A549 (cell line): ENCODE measurements around the gene PDP2. TPM values are rescaled to one million over a fixed set of nuclear protein-coding genes. Genes with fewer than 3 reads are reported as not detected.

Experiments
- ATAC-seq, 2 experiments: fragments of 200-7000 bp in 1 of 2; fragments of >200 bp in 1 of 2; cut with Nextera tagmentation in 1 of 2; cut with Tn5 transposase in 1 of 2; 3 replicates each; pipeline versions ENCODE4 v1.8.0 to v1.9.1; 2018 to 2020; ENCODE audit warnings: mild to moderate bottlenecking in 1 of 2, moderate library complexity in 1 of 2
- CTCF ChIA-PET: fragments of 300-600 bp; sonication (Branson Sonifier 250); formaldehyde crosslinking; extraction: SDS; loops from one replicate; lab custom pipeline; 2021; ENCODE audit warnings: antibody characterized with exemption, inconsistent platforms; lab: Yijun Ruan, JAX
- POLR2A ChIA-PET: fragments of 350-600 bp; formaldehyde crosslinking; extraction: SDS; loops from one replicate; lab custom pipeline; 2021; ENCODE audit warnings: antibody characterized with exemption, inconsistent platforms; lab: Yijun Ruan, JAX
- DNase-seq, 2 experiments: peaks; one replicate each; pipeline versions ENCODE4 v3.0.0 to v3.0.0-alpha.2; 2011 to 2016; ENCODE audit warnings: low read depth in 1 of 2, low spot score in 1 of 2
- FAIRE-seq: peaks from 2 replicates; lab custom pipeline; 2011; peaks lifted over from hg19 to GRCh38; lab: Jason Lieb, UNC
- H3K27ac ChIP-seq, 2 experiments: fragments of >200 bp; sonication (Bioruptor Twin); formaldehyde crosslinking; 3 replicates each; pipeline ENCODE4 v1.5.1; 2016 to 2017
- H3K4me1 ChIP-seq: fragments of >200 bp; sonication (Bioruptor Twin); formaldehyde crosslinking; 3 replicates; pipeline ENCODE4 v1.6.1; 2016
- H3K4me2 ChIP-seq: fragments of >200 bp; sonication (Bioruptor Twin); formaldehyde crosslinking; 3 replicates; pipeline ENCODE4 v1.6.1; 2016
- H3K4me3 ChIP-seq: fragments of >200 bp; sonication (Bioruptor Twin); formaldehyde crosslinking; 3 replicates; pipeline ENCODE4 v1.5.1; 2016
- H3K9me3 ChIP-seq: fragments of >200 bp; sonication (Bioruptor Twin); formaldehyde crosslinking; 3 replicates; pipeline ENCODE4 v1.6.1; 2016
- CBX2 ChIP-seq: fragments of 200-600 bp; sonication (generic); IDR thresholded peaks from 2 replicates; pipeline ENCODE4 v1.6.1; 2016; ENCODE audit warnings: low read depth, mild to moderate bottlenecking, borderline replicate concordance
- CHD4 ChIP-seq: fragments of 200-600 bp; sonication (generic); IDR thresholded peaks from 2 replicates; pipeline ENCODE4 v1.6.1; 2016; ENCODE audit warnings: antibody characterized with exemption, mild to moderate bottlenecking, borderline replicate concordance
- EHMT2 ChIP-seq: fragments of 200-600 bp; sonication (generic); IDR thresholded peaks from 2 replicates; pipeline ENCODE4 v1.6.1; 2016; ENCODE audit warnings: antibody characterized with exemption, low read depth, mild to moderate bottlenecking, moderate library complexity
- EP300 ChIP-seq, 2 experiments: fragments of >200 bp; sonication (Bioruptor Twin); formaldehyde crosslinking; IDR thresholded peaks; 2 replicates in 1 of 2; 3 replicates in 1 of 2; pipeline ENCODE4 v1.6.1; 2016 to 2017
- FOSL2 ChIP-seq, 2 experiments: fragments of 450-650 bp in 1 of 2; fragments of >200 bp in 1 of 2; sonication (Bioruptor Twin) in 1 of 2; formaldehyde crosslinking; IDR thresholded peaks; 2 replicates each; pipeline versions ENCODE4 v1.5.0 to v1.6.1; 2016 to 2020; ENCODE audit warnings: mild to moderate bottlenecking in 1 of 2, moderate library complexity in 1 of 2
- GATA3 ChIP-seq: IDR thresholded peaks from 2 replicates; pipeline ENCODE4 v1.6.1; 2012; ENCODE audit warnings: borderline replicate concordance
- HDAC2 ChIP-seq: fragments of 200-600 bp; sonication (generic); IDR thresholded peaks from 2 replicates; pipeline ENCODE4 v1.6.1; 2016
- HOXA7 ChIP-seq: fragments of 250-450 bp; sonication (Bioruptor Pico); IDR thresholded peaks from 2 replicates; pipeline ENCODE4 v1.5.0; 2020; ENCODE audit warnings: mild to moderate bottlenecking, moderate library complexity
- HOXB13 ChIP-seq: fragments of 250-450 bp; sonication (Bioruptor Pico); IDR thresholded peaks from 2 replicates; pipeline ENCODE4 v1.5.0; 2020; ENCODE audit warnings: low read depth, mild to moderate bottlenecking, moderate library complexity
- HOXB5 ChIP-seq: fragments of 250-450 bp; sonication (Bioruptor Pico); IDR thresholded peaks from 2 replicates; pipeline ENCODE4 v1.5.0; 2020; ENCODE audit warnings: mild to moderate bottlenecking, moderate library complexity
- KDM1A ChIP-seq: fragments of 200-600 bp; sonication (generic); IDR thresholded peaks from 2 replicates; pipeline ENCODE4 v1.6.1; 2016; ENCODE audit warnings: low read depth, mild to moderate bottlenecking
- MYC ChIP-seq: IDR thresholded peaks from 2 replicates; pipeline ENCODE4 v1.6.1; 2012; ENCODE audit warnings: mild to moderate bottlenecking, inconsistent platforms, low read length, improper control_type of control experiment, borderline replicate concordance
- NR3C1 ChIP-seq: fragments of >200 bp; sonication (Bioruptor Twin); formaldehyde crosslinking; IDR thresholded peaks from 3 replicates; pipeline ENCODE4 v1.6.1; 2017
- RARB ChIP-seq: fragments of 250-450 bp; sonication (Bioruptor Pico); IDR thresholded peaks from 2 replicates; pipeline ENCODE4 v1.8.0; 2021; ENCODE audit warnings: mild to moderate bottlenecking, moderate library complexity
- RCOR1 ChIP-seq: fragments of 150-350 bp; IDR thresholded peaks from 2 replicates; pipeline ENCODE4 v1.6.1; 2014; ENCODE audit warnings: antibody characterized with exemption, low read length, low read depth
- RFX5 ChIP-seq: fragments of 450-650 bp; IDR thresholded peaks from 2 replicates; pipeline ENCODE4 v1.7.1; 2014; ENCODE audit warnings: antibody characterized with exemption, mild to moderate bottlenecking, moderate library complexity
- SREBF2 ChIP-seq: fragments of 450-650 bp; IDR thresholded peaks from 2 replicates; pipeline ENCODE4 v1.6.1; 2014; ENCODE audit warnings: mild to moderate bottlenecking, moderate library complexity
- ZC3H11A ChIP-seq: fragments of 450-650 bp; IDR thresholded peaks from 2 replicates; pipeline ENCODE4 v1.6.1; 2014; ENCODE audit warnings: antibody characterized with exemption, mild to moderate bottlenecking
- ZNF302 ChIP-seq: fragments of 250-450 bp; sonication (Bioruptor Pico); IDR thresholded peaks from 2 replicates; pipeline ENCODE4 v1.9.0; 2021; ENCODE audit warnings: inconsistent platforms, mild to moderate bottlenecking, moderate library complexity
- WGBS: methylation state at CpG from one replicate; pipeline ENCODE4 v1.1.6; 2017; ENCODE audit errors: missing lambda C conversion rate; 5-methylcytosine and 5-hydroxymethylcytosine counted together
- polyA plus RNA-seq, 4 experiments: library from polyadenylated mRNA; depleted of rRNA in 3 of 4; stranded (reverse); fragments of >200 nt; fragmentation: RNase III in 1 of 4; extraction: RNeasy Plus Mini Kit Qiagen cat#74134 plus additional on column Dnase treatment in 1 of 4; gene quantifications; 2 replicates in 3 of 4; 3 replicates in 1 of 4; pipeline ENCODE4 v1.2.3, GENCODE V29; 2011 to 2017
- TF ChIP-seq, protein P1 (sequence below): fragments of >200 bp; sonication (Bioruptor Twin); formaldehyde crosslinking; IDR thresholded peaks from 3 replicates; pipeline ENCODE4 v1.6.1; 2016
- TF ChIP-seq, protein P2 (sequence below): fragments of 250-450 bp; sonication (Bioruptor Pico); IDR thresholded peaks from 2 replicates; pipeline ENCODE4 v1.5.0; 2020; ENCODE audit warnings: low read depth, mild to moderate bottlenecking, moderate library complexity
- TF ChIP-seq, protein P3 (sequence below): IDR thresholded peaks from 2 replicates; pipeline ENCODE4 v1.6.1; 2012
- TF ChIP-seq, protein P4 (sequence below): fragments of 200-600 bp; sonication (generic); IDR thresholded peaks from 2 replicates; pipeline ENCODE4 v1.6.1; 2016; ENCODE audit warnings: antibody characterized with exemption, mild to moderate bottlenecking, moderate library complexity
- TF ChIP-seq, protein P5 (sequence below): fragments of >200 bp; sonication (Bioruptor Twin); formaldehyde crosslinking; IDR thresholded peaks from 2 replicates; pipeline ENCODE4 v1.6.1; 2016

Gene PDP2
- polyA plus RNA-seq, 2 of the 4 experiments (the other 2 are of a cell fraction), result 10.0 to 10.5 TPM

DNA sequence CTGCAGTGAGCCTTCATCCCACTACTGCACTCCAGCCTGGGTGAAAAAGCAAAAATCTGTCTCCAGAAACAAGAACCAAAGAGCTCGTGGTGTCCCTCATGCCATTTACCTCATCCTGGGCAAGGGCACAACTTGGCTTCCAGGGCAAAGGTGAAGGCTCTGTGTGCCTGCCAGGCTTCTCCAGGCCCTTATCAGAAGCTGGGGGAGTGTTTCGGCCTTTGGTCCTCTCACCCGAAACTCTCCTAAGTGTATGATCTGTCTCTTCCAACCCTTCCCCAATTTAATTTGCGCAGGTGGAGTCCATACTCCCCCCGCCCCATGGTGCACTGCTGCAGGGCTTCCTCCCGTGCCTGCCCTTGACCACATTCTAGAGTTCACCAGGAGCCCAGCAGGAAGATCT lies 56.1 kb downstream of the PDP2 start (continued):
- TF ChIP-seq, protein P1, sequence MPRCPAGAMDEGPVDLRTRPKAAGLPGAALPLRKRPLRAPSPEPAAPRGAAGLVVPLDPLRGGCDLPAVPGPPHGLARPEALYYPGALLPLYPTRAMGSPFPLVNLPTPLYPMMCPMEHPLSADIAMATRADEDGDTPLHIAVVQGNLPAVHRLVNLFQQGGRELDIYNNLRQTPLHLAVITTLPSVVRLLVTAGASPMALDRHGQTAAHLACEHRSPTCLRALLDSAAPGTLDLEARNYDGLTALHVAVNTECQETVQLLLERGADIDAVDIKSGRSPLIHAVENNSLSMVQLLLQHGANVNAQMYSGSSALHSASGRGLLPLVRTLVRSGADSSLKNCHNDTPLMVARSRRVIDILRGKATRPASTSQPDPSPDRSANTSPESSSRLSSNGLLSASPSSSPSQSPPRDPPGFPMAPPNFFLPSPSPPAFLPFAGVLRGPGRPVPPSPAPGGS, result no peak

DNA sequence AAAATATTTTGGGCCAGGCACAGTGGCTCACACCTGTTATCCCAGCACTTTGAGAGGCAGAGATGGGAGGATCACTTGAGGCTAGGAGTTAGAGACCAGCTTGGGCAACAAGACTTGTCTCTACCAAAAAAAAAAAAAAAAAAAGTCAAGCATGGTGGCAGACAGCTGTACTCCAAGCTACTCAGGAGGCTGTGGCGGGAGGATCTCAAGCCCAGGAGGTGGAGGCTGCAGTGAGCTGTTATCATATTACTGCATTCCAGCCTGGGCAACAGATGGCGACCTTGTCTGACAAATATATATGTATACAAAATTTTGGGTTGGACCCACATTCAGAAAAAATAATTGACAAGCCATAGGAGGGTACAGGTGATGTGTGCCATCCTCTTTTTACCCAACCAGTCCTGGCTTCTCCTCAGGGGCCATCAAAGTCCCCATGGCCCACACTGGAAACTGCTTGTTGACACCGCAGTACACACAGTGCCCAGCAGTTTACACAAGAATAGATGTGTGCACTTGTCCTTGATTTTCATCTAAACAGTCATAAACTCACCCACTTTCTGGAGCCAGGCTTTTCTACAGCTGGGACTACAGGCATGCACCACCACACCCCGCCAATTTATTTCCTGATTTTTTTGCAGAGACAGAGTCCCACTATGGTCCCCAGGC lies 56.7 kb downstream of the PDP2 start:
- DNase-seq, result no peak
- no peak for ATAC-seq
- H3K4me3 ChIP-seq, result no peak overlapping the region
- H3K4me2 ChIP-seq, result no peak overlapping the region
- no peaks in the 10 kb centered on the region for H3K9me3 ChIP-seq
- H3K27ac ChIP-seq, result no peak overlapping the region
- 91% methylated on average over 4 of the region's 4 CpGs for WGBS
- ChIA-PET CTCF (interaction anchor here (0.6 to 4.0 kb wide), 7 partner anchors 10 to 218 kb away, joined by 3 to 31 read pairs (median 7); partner anchors contain the start of gene CES3), POLR2A (no interaction called here)
- no peak for TF ChIP-seq RARB
- TF ChIP-seq, protein P2, sequence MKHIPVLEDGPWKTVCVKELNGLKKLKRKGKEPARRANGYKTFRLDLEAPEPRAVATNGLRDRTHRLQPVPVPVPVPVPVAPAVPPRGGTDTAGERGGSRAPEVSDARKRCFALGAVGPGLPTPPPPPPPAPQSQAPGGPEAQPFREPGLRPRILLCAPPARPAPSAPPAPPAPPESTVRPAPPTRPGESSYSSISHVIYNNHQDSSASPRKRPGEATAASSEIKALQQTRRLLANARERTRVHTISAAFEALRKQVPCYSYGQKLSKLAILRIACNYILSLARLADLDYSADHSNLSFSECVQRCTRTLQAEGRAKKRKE (CRISPR knock-in tag), result no peak
- TF ChIP-seq SREBF2, result no peak
- TF ChIP-seq, protein P3, sequence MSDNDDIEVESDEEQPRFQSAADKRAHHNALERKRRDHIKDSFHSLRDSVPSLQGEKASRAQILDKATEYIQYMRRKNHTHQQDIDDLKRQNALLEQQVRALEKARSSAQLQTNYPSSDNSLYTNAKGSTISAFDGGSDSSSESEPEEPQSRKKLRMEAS, result no peak
- TF ChIP-seq RCOR1, result no peak
- TF ChIP-seq HDAC2, result no peak
- TF ChIP-seq ZC3H11A, result no peak
- TF ChIP-seq HOXB13 (CRISPR knock-in tag), result no peak
- no peak for TF ChIP-seq MYC
- TF ChIP-seq KDM1A, result no peak
- TF ChIP-seq, protein P4, sequence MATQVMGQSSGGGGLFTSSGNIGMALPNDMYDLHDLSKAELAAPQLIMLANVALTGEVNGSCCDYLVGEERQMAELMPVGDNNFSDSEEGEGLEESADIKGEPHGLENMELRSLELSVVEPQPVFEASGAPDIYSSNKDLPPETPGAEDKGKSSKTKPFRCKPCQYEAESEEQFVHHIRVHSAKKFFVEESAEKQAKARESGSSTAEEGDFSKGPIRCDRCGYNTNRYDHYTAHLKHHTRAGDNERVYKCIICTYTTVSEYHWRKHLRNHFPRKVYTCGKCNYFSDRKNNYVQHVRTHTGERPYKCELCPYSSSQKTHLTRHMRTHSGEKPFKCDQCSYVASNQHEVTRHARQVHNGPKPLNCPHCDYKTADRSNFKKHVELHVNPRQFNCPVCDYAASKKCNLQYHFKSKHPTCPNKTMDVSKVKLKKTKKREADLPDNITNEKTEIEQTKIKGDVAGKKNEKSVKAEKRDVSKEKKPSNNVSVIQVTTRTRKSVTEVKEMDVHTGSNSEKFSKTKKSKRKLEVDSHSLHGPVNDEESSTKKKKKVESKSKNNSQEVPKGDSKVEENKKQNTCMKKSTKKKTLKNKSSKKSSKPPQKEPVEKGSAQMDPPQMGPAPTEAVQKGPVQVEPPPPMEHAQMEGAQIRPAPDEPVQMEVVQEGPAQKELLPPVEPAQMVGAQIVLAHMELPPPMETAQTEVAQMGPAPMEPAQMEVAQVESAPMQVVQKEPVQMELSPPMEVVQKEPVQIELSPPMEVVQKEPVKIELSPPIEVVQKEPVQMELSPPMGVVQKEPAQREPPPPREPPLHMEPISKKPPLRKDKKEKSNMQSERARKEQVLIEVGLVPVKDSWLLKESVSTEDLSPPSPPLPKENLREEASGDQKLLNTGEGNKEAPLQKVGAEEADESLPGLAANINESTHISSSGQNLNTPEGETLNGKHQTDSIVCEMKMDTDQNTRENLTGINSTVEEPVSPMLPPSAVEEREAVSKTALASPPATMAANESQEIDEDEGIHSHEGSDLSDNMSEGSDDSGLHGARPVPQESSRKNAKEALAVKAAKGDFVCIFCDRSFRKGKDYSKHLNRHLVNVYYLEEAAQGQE, result no peak
- no peak for TF ChIP-seq GATA3
- TF ChIP-seq NR3C1, result no peak
- TF ChIP-seq CBX2, result no peak
- TF ChIP-seq EP300 (IDR thresholded peaks at IDR 0.05), result no peak
- TF ChIP-seq, all 56 proteins: peak for 0
- peaks cover 26% of the 10 kb centered on the region for H3K4me1 ChIP-seq
- no peak for FAIRE-seq

DNA sequence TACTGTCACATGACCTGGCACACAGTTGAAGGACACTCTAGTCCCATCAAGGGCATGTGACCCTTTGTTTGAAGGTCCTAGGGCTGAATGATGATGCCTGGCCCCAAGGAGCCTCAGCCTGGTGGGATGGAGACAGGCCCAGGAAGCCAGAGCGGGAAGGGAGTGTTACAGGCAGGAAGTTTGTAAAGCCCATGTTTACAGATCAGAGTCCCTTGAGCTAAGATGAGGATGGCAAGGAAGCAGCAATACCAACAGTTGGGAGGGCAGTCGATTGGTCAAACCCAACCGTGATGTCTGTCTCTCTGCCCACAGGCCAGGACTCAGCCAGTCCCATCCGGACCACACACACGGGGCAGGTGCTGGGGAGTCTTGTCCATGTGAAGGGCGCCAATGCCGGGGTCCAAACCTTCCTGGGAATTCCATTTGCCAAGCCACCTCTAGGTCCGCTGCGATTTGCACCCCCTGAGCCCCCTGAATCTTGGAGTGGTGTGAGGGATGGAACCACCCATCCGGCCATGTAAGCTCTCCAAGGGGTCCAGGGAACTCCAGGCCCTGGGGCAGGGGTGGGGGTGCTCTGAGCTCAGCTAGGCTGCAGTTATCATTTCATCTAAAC lies 57.5 kb downstream of the PDP2 start:
- CTCF ChIA-PET, result interaction anchor here (0.8 to 4.0 kb wide), 5 partner anchors 10 to 217 kb away, joined by 3 to 31 read pairs (median 7); partner anchors contain the start of gene CES3
- TF ChIP-seq CHD4, result no peak
- no peak for TF ChIP-seq RFX5
- no peak for TF ChIP-seq HOXA7 (CRISPR knock-in tag)
- TF ChIP-seq MYC, result no peak
- TF ChIP-seq, protein P1, result no peak
- TF ChIP-seq EHMT2, result no peak
- TF ChIP-seq ZC3H11A, result no peak
- TF ChIP-seq RARB, result no peak
- TF ChIP-seq ZNF302 (CRISPR knock-in tag), result no peak
- TF ChIP-seq, protein P5, sequence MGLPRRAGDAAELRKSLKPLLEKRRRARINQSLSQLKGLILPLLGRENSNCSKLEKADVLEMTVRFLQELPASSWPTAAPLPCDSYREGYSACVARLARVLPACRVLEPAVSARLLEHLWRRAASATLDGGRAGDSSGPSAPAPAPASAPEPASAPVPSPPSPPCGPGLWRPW, result no peak
- no peak for TF ChIP-seq HOXB5 (CRISPR knock-in tag)
- no peak for TF ChIP-seq FOSL2 (IDR thresholded peaks at IDR 0.05)
- TF ChIP-seq FOSL2 (CRISPR knock-in tag; IDR thresholded peaks at IDR 0.05), result no peak
- TF ChIP-seq NR3C1, result no peak
- TF ChIP-seq, all 56 proteins: peak for 0
- ATAC-seq (no peak), FAIRE-seq (no peak), DNase-seq (no peak)
- POLR2A ChIA-PET, result no interaction called here
- Histone ChIP-seq H3K4me3 (no peak overlapping the region), H3K4me2 (no peak overlapping the region), H3K4me1 (peaks cover 18% of the 10 kb centered on the region), H3K27ac (no peak overlapping the region), H3K9me3 (no peaks in the 10 kb centered on the region)
- 91% methylated on average over 9 of the region's 10 CpGs for WGBS
